PFSK-1 (cell line): ENCODE results near the gene RNASE7.

Source experiments
- POLR2AphosphoS5 ChIP-seq: IDR thresholded peaks from 2 replicates; pipeline ENCODE4 v1.6.1; 2012; ENCODE audit warnings: low read depth, mild to moderate bottlenecking, control low read depth, low read length, moderate library complexity
- TAF1 ChIP-seq: IDR thresholded peaks from 2 replicates; pipeline ENCODE4 v1.6.1; 2012; ENCODE audit warnings: low read length, control low read depth, borderline replicate concordance; ENCODE audit not compliant: insufficient read depth
- TF ChIP-seq, protein P1 (sequence below), 2 experiments: IDR thresholded peaks; 2 replicates each; pipeline versions ENCODE4 v1.6.1 to v1.8.0; 2011 to 2012; ENCODE audit warnings: low read depth in 2 of 2, low read length in 2 of 2, control low read depth in 1 of 2, inconsistent platforms in 1 of 2, mild to moderate bottlenecking in 1 of 2, moderate library complexity in 1 of 2; ENCODE audit not compliant: insufficient read depth in 1 of 2

GRCh38 chr14:21081521-21082142, 39.5 kb downstream of the RNASE7 start:
- TF ChIP-seq TAF1 (no peak), POLR2AphosphoS5 (no peak)
- TF ChIP-seq, protein P1, sequence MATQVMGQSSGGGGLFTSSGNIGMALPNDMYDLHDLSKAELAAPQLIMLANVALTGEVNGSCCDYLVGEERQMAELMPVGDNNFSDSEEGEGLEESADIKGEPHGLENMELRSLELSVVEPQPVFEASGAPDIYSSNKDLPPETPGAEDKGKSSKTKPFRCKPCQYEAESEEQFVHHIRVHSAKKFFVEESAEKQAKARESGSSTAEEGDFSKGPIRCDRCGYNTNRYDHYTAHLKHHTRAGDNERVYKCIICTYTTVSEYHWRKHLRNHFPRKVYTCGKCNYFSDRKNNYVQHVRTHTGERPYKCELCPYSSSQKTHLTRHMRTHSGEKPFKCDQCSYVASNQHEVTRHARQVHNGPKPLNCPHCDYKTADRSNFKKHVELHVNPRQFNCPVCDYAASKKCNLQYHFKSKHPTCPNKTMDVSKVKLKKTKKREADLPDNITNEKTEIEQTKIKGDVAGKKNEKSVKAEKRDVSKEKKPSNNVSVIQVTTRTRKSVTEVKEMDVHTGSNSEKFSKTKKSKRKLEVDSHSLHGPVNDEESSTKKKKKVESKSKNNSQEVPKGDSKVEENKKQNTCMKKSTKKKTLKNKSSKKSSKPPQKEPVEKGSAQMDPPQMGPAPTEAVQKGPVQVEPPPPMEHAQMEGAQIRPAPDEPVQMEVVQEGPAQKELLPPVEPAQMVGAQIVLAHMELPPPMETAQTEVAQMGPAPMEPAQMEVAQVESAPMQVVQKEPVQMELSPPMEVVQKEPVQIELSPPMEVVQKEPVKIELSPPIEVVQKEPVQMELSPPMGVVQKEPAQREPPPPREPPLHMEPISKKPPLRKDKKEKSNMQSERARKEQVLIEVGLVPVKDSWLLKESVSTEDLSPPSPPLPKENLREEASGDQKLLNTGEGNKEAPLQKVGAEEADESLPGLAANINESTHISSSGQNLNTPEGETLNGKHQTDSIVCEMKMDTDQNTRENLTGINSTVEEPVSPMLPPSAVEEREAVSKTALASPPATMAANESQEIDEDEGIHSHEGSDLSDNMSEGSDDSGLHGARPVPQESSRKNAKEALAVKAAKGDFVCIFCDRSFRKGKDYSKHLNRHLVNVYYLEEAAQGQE (IDR thresholded peaks at IDR 0.05; ENCODE audit: insufficient read depth in 1 of 2, low read depth in 2 of 2, low read length in 2 of 2): no peak
